H1 (cell line): ENCODE data around the gene ADGRB3. TPM values are rescaled to one million over a fixed set of nuclear protein-coding genes. Genes with fewer than 3 reads are reported as not detected.

Source experiments
- CTCF ChIA-PET: fragments of 300-600 bp; sonication (Branson Sonifier 250); formaldehyde crosslinking; loops from one replicate; lab custom pipeline; 2021; ENCODE audit not compliant: partially characterized antibody; lab: Charles Lee
- POLR2A ChIA-PET: fragments of 300-600 bp; sonication (Branson Sonifier 250); formaldehyde crosslinking; loops from one replicate; lab custom pipeline; 2021; ENCODE audit warnings: inconsistent platforms; ENCODE audit not compliant: partially characterized antibody; lab: Charles Lee
- DNase-seq, 2 experiments: peaks; one replicate each; pipeline versions ENCODE4 v3.0.0 to v3.0.0-alpha.2; 2010 to 2022; ENCODE audit warnings: low spot score in 2 of 2, low read depth in 1 of 2, mixed read lengths in 1 of 2
- FAIRE-seq: peaks from 2 replicates; lab custom pipeline; 2011; peaks lifted over from hg19 to GRCh38; lab: Jason Lieb, UNC
- H2AFZ ChIP-seq: 2 replicates; pipeline ENCODE4 v1.8.1; 2012; ENCODE audit warnings: low read length, inconsistent platforms
- H2AK5ac ChIP-seq: 2 replicates; pipeline ENCODE4 v1.6.1; 2013; ENCODE audit warnings: low read depth, low read length
- H2BK120ac ChIP-seq: replicated peaks from 2 replicates; pipeline ENCODE3; 2013; ENCODE audit warnings: low read depth, low read length, inconsistent platforms
- H2BK12ac ChIP-seq: 2 replicates; pipeline ENCODE4 v1.6.1; 2013; ENCODE audit warnings: low read depth, low read length
- H2BK15ac ChIP-seq: 2 replicates; pipeline ENCODE4 v1.6.1; 2013; ENCODE audit warnings: low read length
- H2BK20ac ChIP-seq: 2 replicates; pipeline ENCODE4 v1.6.1; 2013; ENCODE audit warnings: low read length
- H2BK5ac ChIP-seq: 2 replicates; pipeline ENCODE4 v1.6.1; 2013; ENCODE audit warnings: low read depth, low read length
- H3K14ac ChIP-seq: 2 replicates; pipeline ENCODE4 v1.6.1; 2013; ENCODE audit warnings: inconsistent platforms; ENCODE audit not compliant: insufficient read length
- H3K18ac ChIP-seq: 2 replicates; pipeline ENCODE4 v1.6.1; 2013; ENCODE audit warnings: low read length; ENCODE audit errors: extremely low read depth
- H3K23ac ChIP-seq: 2 replicates; pipeline ENCODE4 v1.6.1; 2013; ENCODE audit warnings: inconsistent platforms; ENCODE audit not compliant: insufficient read length
- H3K23me2 ChIP-seq: 2 replicates; pipeline ENCODE4 v1.6.1; 2013; ENCODE audit warnings: low read depth, low read length
- H3K27ac ChIP-seq: 2 replicates; pipeline ENCODE4 v1.6.1; 2011; ENCODE audit warnings: low read depth, low read length, inconsistent platforms
- H3K27me3 ChIP-seq, 4 experiments: replicated peaks in 1 of 4; 1 replicate in 1 of 4; 2 replicates in 3 of 4; pipeline versions ENCODE4 v1.6.1 to v1.8.1; 2011 to 2013; ENCODE audit warnings: low read length in 3 of 4, mild to moderate bottlenecking in 3 of 4, inconsistent platforms in 2 of 4, mixed read lengths in 2 of 4, moderate library complexity in 1 of 4; ENCODE audit not compliant: control insufficient read depth in 3 of 4, insufficient read depth in 3 of 4; ENCODE audit errors: extremely low read depth in 1 of 4
- H3K36me3 ChIP-seq, 4 experiments: 2 replicates each; pipeline versions ENCODE4 v1.6.1 to v1.8.1; 2011 to 2013; ENCODE audit warnings: mild to moderate bottlenecking in 4 of 4, low read length in 3 of 4, moderate library complexity in 2 of 4, control low read depth in 1 of 4, inconsistent platforms in 1 of 4; ENCODE audit not compliant: insufficient read depth in 4 of 4, control insufficient read depth in 2 of 4
- H3K4ac ChIP-seq: replicated peaks from 2 replicates; pipeline ENCODE3; 2013; ENCODE audit warnings: low read length, low read depth, mixed read lengths, inconsistent platforms; ENCODE audit not compliant: insufficient read length
- H3K4me1 ChIP-seq, 4 experiments: replicated peaks in 1 of 4; 1 replicate in 1 of 4; 2 replicates in 3 of 4; pipeline versions ENCODE4 v1.6.1 to v1.8.1; 2011 to 2013; ENCODE audit warnings: low read length in 3 of 4, inconsistent platforms in 2 of 4, mixed read lengths in 1 of 4; ENCODE audit not compliant: insufficient read depth in 4 of 4, control insufficient read depth in 3 of 4
- H3K4me2 ChIP-seq, 2 experiments: 2 replicates each; pipeline versions ENCODE4 v1.6.1 to v1.8.1; 2011 to 2013; ENCODE audit warnings: low read depth in 2 of 2, low read length in 2 of 2, control low read depth in 1 of 2, inconsistent platforms in 1 of 2, mild to moderate bottlenecking in 1 of 2; ENCODE audit not compliant: insufficient read depth in 1 of 2
- H3K4me3 ChIP-seq, 4 experiments: fragments of 200-600, 300-600 bp in 1 of 4; sonication (generic), shearing (Covaris generic), sonication (Bioruptor Twin) in 1 of 4; 2 replicates each; pipeline versions ENCODE4 v1.5.1 to v1.8.1; 2011 to 2016; ENCODE audit warnings: low read length in 4 of 4, low read depth in 3 of 4, control low read depth in 2 of 4, inconsistent platforms in 2 of 4, mild to moderate bottlenecking in 2 of 4, mixed read lengths in 1 of 4, moderate library complexity in 1 of 4; ENCODE audit not compliant: insufficient read depth in 2 of 4; ENCODE audit errors: extremely low read depth in 1 of 4
- H3K56ac ChIP-seq: replicated peaks from 2 replicates; pipeline ENCODE3; 2013; ENCODE audit warnings: low read depth, mild to moderate bottlenecking, mixed read lengths, low read length, inconsistent platforms; ENCODE audit not compliant: insufficient read length
- H3K79me1 ChIP-seq: 2 replicates; pipeline ENCODE4 v1.6.1; 2013; ENCODE audit warnings: low read depth, low read length, control low read depth
- H3K79me2 ChIP-seq, 2 experiments: 2 replicates each; pipeline versions ENCODE4 v1.6.1 to v1.8.1; 2012 to 2013; ENCODE audit warnings: low read length in 2 of 2, mild to moderate bottlenecking in 2 of 2, inconsistent platforms in 1 of 2; ENCODE audit not compliant: insufficient read depth in 2 of 2, control insufficient read depth in 1 of 2
- H3K9ac ChIP-seq, 4 experiments: replicated peaks in 1 of 4; 1 replicate in 1 of 4; 2 replicates in 3 of 4; pipeline versions ENCODE4 v1.6.1 to v1.8.1; 2011 to 2013; ENCODE audit warnings: low read depth in 3 of 4, low read length in 3 of 4, control low read depth in 2 of 4, mild to moderate bottlenecking in 2 of 4, moderate library complexity in 2 of 4, inconsistent platforms in 1 of 4; ENCODE audit errors: extremely low read depth in 1 of 4
- H3K9me3 ChIP-seq, 2 experiments: 2 replicates each; pipeline versions ENCODE4 v1.6.1 to v1.8.1; 2012 to 2013; ENCODE audit warnings: mild to moderate bottlenecking in 2 of 2, moderate library complexity in 2 of 2, control low read depth in 1 of 2, inconsistent platforms in 1 of 2, low read depth in 1 of 2, low read length in 1 of 2, mixed read lengths in 1 of 2; ENCODE audit not compliant: insufficient read depth in 2 of 2
- H4K20me1 ChIP-seq, 2 experiments: replicated peaks in 1 of 2; 2 replicates each; pipeline versions ENCODE3 to v1.8.1; 2011 to 2013; ENCODE audit warnings: inconsistent platforms in 2 of 2, low read length in 2 of 2, mild to moderate bottlenecking in 1 of 2; ENCODE audit not compliant: insufficient read depth in 2 of 2, control insufficient read depth in 1 of 2
- H4K5ac ChIP-seq: 2 replicates; pipeline ENCODE4 v1.6.1; 2013; ENCODE audit warnings: low read length, low read depth, mixed read lengths, inconsistent platforms; ENCODE audit not compliant: insufficient read length
- H4K8ac ChIP-seq: 2 replicates; pipeline ENCODE4 v1.8.0; 2013; ENCODE audit warnings: mild to moderate bottlenecking, moderate library complexity, low read length, inconsistent platforms; ENCODE audit not compliant: insufficient read depth; ENCODE audit errors: extremely low read depth
- H4K91ac ChIP-seq: replicated peaks from 2 replicates; pipeline ENCODE3; 2013; ENCODE audit warnings: low read length, mixed read lengths, inconsistent platforms; ENCODE audit not compliant: insufficient read length
- CHD1 ChIP-seq: IDR thresholded peaks from 2 replicates; pipeline ENCODE4 v1.6.1; 2012; ENCODE audit warnings: low read depth, low read length, improper control_type of control experiment
- CHD2 ChIP-seq: IDR thresholded peaks from 2 replicates; pipeline ENCODE4 v1.6.1; 2012; ENCODE audit warnings: low read length, improper control_type of control experiment
- CREB1 ChIP-seq: IDR thresholded peaks from 2 replicates; pipeline ENCODE4 v1.6.1; 2012; ENCODE audit warnings: inconsistent platforms
- NRF1 ChIP-seq: IDR thresholded peaks from 2 replicates; pipeline ENCODE4 v1.6.1; 2011; ENCODE audit warnings: mild to moderate bottlenecking, low read depth, low read length, improper control_type of control experiment
- POU5F1 ChIP-seq: IDR thresholded peaks from 2 replicates; pipeline ENCODE4 v1.6.1; 2011; ENCODE audit warnings: low read depth, mild to moderate bottlenecking, low read length, moderate library complexity
- RAD21 ChIP-seq, 2 experiments: IDR thresholded peaks in 1 of 2; conservative IDR thresholded peaks in 1 of 2; 2 replicates each; pipeline ENCODE4 v1.6.1; 2011; ENCODE audit warnings: low read depth in 2 of 2, low read length in 2 of 2, improper control_type of control experiment in 1 of 2, inconsistent platforms in 1 of 2, mild to moderate bottlenecking in 1 of 2, moderate library complexity in 1 of 2
- RNF2 ChIP-seq: fragments of 200-900, 300-1000 bp; sonication (generic); IDR thresholded peaks from 2 replicates; pipeline ENCODE4 v1.7.1; 2016; ENCODE audit warnings: borderline replicate concordance, low read depth, mild to moderate bottlenecking, antibody characterized with exemption, low read length; ENCODE audit not compliant: poor library complexity, severe bottlenecking; ENCODE audit errors: missing control alignments
- RXRA ChIP-seq: IDR thresholded peaks from 2 replicates; pipeline ENCODE4 v1.6.1; 2011; ENCODE audit warnings: low read depth, mild to moderate bottlenecking, low read length, moderate library complexity; ENCODE audit not compliant: insufficient read depth
- TAF7 ChIP-seq: optimal IDR thresholded peaks from 2 replicates; pipeline ENCODE3; 2011; ENCODE audit warnings: low read depth, mild to moderate bottlenecking, inconsistent platforms, low read length, moderate library complexity, borderline replicate concordance
- WGBS, 2 experiments: shearing (Covaris generic) in 1 of 2; methylation state at CpG; one replicate each; pipeline versions ENCODE4 v1.1.6 to v1.1.7; 2013 to 2015; ENCODE audit warnings: low lambda C conversion rate in 2 of 2, mixed read lengths in 2 of 2, inconsistent platforms in 1 of 2, low coverage in 1 of 2, missing lambda C conversion rate in 1 of 2; ENCODE audit not compliant: insufficient replicate concordance in 2 of 2, insufficient coverage in 1 of 2, insufficient read length in 1 of 2; ENCODE audit errors: extremely low coverage in 1 of 2, missing lambda C conversion rate in 1 of 2; 5-methylcytosine and 5-hydroxymethylcytosine counted together
- polyA plus RNA-seq, 7 experiments: library from polyadenylated mRNA; depleted of rRNA in 3 of 7; stranded (reverse) in 5 of 7; unstranded in 2 of 7; fragments of >200 nt in 5 of 7; fragments of 200-250 nt in 2 of 7; gene quantifications; 1 replicate in 5 of 7; 2 replicates in 1 of 7; 4 replicates in 1 of 7; pipeline versions ENCODE4 v1.2.1 to v1.2.3, GENCODE V29; 2011 to 2013; ENCODE audit warnings: missing spikeins in 2 of 7, mixed read lengths in 2 of 7
- total RNA-seq: library from RNA; stranded (reverse); fragmentation: NEBNext Ultra II Directional; extraction: Animal tissue kit (Norgen Biotek cat#: 25700); gene quantifications from 2 replicates; pipeline ENCODE4 v1.2.1, GENCODE V29; 2021
- TF ChIP-seq, protein P1 (sequence below): IDR thresholded peaks from 2 replicates; pipeline ENCODE4 v1.6.1; 2012; ENCODE audit warnings: inconsistent platforms
- TF ChIP-seq, protein P2 (sequence below), 3 experiments: IDR thresholded peaks; 1 replicate in 2 of 3; 2 replicates in 1 of 3; pipeline versions ENCODE4 v1.5.1 to v1.6.1; 2011; ENCODE audit warnings: low read length in 3 of 3, mild to moderate bottlenecking in 3 of 3, inconsistent platforms in 2 of 3, low read depth in 1 of 3, moderate library complexity in 1 of 3; ENCODE audit not compliant: insufficient read depth in 1 of 3; ENCODE audit errors: control extremely low read depth in 1 of 3

The ADGRB3 gene
- total and polyA plus RNA-seq, 2 of the 8 experiments (the other 6 are each of a cell fraction or from before 2014, with no cell fraction given), result 0.35 to 1.2 TPM

DNA sequence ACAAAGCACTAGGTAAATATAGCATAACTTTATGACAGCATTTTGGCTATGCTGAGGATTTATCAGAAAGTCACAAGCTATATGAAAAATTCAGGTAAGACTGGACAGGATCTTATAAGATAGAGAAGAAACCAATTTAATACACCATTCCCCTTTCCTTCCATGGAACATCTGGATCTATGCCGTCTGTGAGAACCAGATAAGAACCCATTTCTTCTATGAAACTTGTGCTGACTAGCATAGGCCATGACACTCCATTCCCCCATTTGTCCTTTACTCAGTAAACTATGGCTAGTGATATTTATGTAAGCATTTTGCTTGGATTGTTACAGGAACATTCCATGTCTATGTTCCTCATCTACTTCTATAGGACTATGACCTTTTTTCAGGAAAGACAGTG lies 437.7 kb downstream of the ADGRB3 start:
- Histone ChIP-seq H3K4me1 (no peaks in the 10 kb centered on the region), H3K4me3 (no peak overlapping the region), H3K36me3 (no peaks in the 10 kb centered on the region)
- TF ChIP-seq RXRA (no peak), CHD2 (no peak), CREB1 (no peak), POU5F1 (no peak), RNF2 (no peak), NRF1 (no peak), CHD1 (no peak), RAD21 (IDR thresholded peaks at IDR 0.05 in 1 of 2, conservative IDR thresholded peaks at IDR 0.05 in 1 of 2; ENCODE audit: low read depth in 2 of 2, low read length in 2 of 2) (no peak), TAF7 (no peak)
- TF ChIP-seq, protein P1, sequence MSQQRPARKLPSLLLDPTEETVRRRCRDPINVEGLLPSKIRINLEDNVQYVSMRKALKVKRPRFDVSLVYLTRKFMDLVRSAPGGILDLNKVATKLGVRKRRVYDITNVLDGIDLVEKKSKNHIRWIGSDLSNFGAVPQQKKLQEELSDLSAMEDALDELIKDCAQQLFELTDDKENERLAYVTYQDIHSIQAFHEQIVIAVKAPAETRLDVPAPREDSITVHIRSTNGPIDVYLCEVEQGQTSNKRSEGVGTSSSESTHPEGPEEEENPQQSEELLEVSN, result no peak
- TF ChIP-seq, protein P2, sequence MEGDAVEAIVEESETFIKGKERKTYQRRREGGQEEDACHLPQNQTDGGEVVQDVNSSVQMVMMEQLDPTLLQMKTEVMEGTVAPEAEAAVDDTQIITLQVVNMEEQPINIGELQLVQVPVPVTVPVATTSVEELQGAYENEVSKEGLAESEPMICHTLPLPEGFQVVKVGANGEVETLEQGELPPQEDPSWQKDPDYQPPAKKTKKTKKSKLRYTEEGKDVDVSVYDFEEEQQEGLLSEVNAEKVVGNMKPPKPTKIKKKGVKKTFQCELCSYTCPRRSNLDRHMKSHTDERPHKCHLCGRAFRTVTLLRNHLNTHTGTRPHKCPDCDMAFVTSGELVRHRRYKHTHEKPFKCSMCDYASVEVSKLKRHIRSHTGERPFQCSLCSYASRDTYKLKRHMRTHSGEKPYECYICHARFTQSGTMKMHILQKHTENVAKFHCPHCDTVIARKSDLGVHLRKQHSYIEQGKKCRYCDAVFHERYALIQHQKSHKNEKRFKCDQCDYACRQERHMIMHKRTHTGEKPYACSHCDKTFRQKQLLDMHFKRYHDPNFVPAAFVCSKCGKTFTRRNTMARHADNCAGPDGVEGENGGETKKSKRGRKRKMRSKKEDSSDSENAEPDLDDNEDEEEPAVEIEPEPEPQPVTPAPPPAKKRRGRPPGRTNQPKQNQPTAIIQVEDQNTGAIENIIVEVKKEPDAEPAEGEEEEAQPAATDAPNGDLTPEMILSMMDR (IDR thresholded peaks at IDR 0.05; ENCODE audit: control extremely low read depth in 1 of 3, insufficient read depth in 1 of 3, low read depth in 1 of 3, low read length in 3 of 3), result no peak

More for the DNA sequence above, 437.7 kb downstream of the ADGRB3 start:
- Histone ChIP-seq H4K20me1 (no peaks in the 10 kb centered on the region), H3K9ac (no peak overlapping the region), H3K27ac (no peak overlapping the region), H2BK12ac (no peak overlapping the region), H2BK20ac (no peak overlapping the region), H2BK120ac (no peak overlapping the region), H3K79me2 (no peaks in the 10 kb centered on the region), H3K9me3 (no peaks in the 10 kb centered on the region), H3K23ac (no peak overlapping the region), H2BK5ac (no peak overlapping the region), H3K4ac (no peak overlapping the region), H3K18ac (no peak overlapping the region), H2AFZ (no peak overlapping the region), H2AK5ac (no peak overlapping the region), H3K27me3 (no peaks in the 10 kb centered on the region), H3K56ac (no peak overlapping the region), H4K8ac (no peak overlapping the region), H3K79me1 (no peaks in the 10 kb centered on the region), H3K14ac (no peak overlapping the region), H3K23me2 (no peaks in the 10 kb centered on the region), H4K91ac (no peak overlapping the region), H3K4me2 (no peak overlapping the region), H4K5ac (no peak overlapping the region), H2BK15ac (no peak overlapping the region)
- FAIRE-seq (no peak), DNase-seq (no peak)
- ChIA-PET CTCF (no interaction called here), POLR2A (no interaction called here)
- whole genome bisulfite sequencing, 2 experiments, result 100% methylated on average over 1 of the region's 1 CpG; no CpG with 5 or more reads in 1 of the 2 experiments
